GM18505 (cell line): ENCODE data around the gene TSNAX.
"Not testable (repeated sequence)": the region's sequence is repeated elsewhere in the genome, so short reads cannot be mapped to it uniquely, and the experiment has no call there.

ENCODE experiments used
- ATAC-seq: cut with Tn5 transposase; IDR thresholded peaks from one replicate; pipeline ENCODE4 v1.9.1; 2021; ENCODE audit not compliant: unreplicated experiment
- POLR2A ChIP-seq: IDR thresholded peaks from 4 replicates; pipeline ENCODE4 v1.6.1; 2011; ENCODE audit warnings: borderline replicate concordance; ENCODE audit not compliant: insufficient read depth, insufficient read length; ENCODE audit errors: extremely low read depth

TSNAX gene

GRCh38 chr1:231528172-231529029, at the start of gene TSNAX:
Gene TSNAX, plus strand, starts transcription at chr1:231528669. Its CDS starts 142 bp downstream, at chr1:231528811.
- peak; percentile 95 for TF ChIP-seq POLR2A
- peak; percentile 96 for ATAC-seq

- ATAC-seq = no peak
- TF ChIP-seq POLR2A = no peak
Measured at GRCh38 chr1:231478811-231479210, 49.7 kb upstream of the TSNAX start.

- ATAC-seq = no peak
- no peak for TF ChIP-seq POLR2A
Measured at GRCh38 chr1:231480008-231480407, 48.5 kb upstream of the TSNAX start.

GRCh38 chr1:231481289-231481688, 47.2 kb upstream of the TSNAX start:
- TF ChIP-seq POLR2A = no peak
- no peak for ATAC-seq

GRCh38 chr1:231485029-231485784, 43.3 kb upstream of the TSNAX start:
- no peak for ATAC-seq

GRCh38 chr1:231487019-231487418, 41.5 kb upstream of the TSNAX start:
- ATAC-seq = no peak
- no peak for TF ChIP-seq POLR2A

More at GRCh38 chr1:231485029-231485784, 43.3 kb upstream of the TSNAX start:
- TF ChIP-seq POLR2A = no peak

- no peak for TF ChIP-seq POLR2A
- no peak for ATAC-seq
Measured at GRCh38 chr1:231487910-231488309, 40.6 kb upstream of the TSNAX start.

GRCh38 chr1:231493421-231494185, 34.9 kb upstream of the TSNAX start:
- no peak for TF ChIP-seq POLR2A
- no peak for ATAC-seq

GRCh38 chr1:231494439-231495110, 33.9 kb upstream of the TSNAX start:
- no peak for ATAC-seq
- no peak for TF ChIP-seq POLR2A

GRCh38 chr1:231497629-231498152, 30.8 kb upstream of the TSNAX start:
- no peak for ATAC-seq
- no peak for TF ChIP-seq POLR2A

GRCh38 chr1:231499148-231499763, 29.2 kb upstream of the TSNAX start:
- ATAC-seq = no peak
- no peak for TF ChIP-seq POLR2A

GRCh38 chr1:231500666-231501065, 27.8 kb upstream of the TSNAX start:
- TF ChIP-seq POLR2A = no peak
- ATAC-seq = no peak

- not testable (repeated sequence) for ATAC-seq
Measured at GRCh38 chr1:231503168-231503567, 25.3 kb upstream of the TSNAX start.
